IMR-90 (cell line): Measurements from ENCODE around the gene GGTA1. TPM values are rescaled to one million over a fixed set of nuclear protein-coding genes. Genes with fewer than 3 reads are reported as not detected.

ENCODE experiments used
- ATAC-seq: fragments of 200-7000 bp; cut with Tn5 transposase; 2 replicates; pipeline ENCODE4 v1.9.1; 2020; ENCODE audit warnings: low read depth, mild to moderate bottlenecking, moderate library complexity
- BruUV-seq: library from RNA; stranded (reverse); fragments of 400-500 nt; replicated peaks from 2 replicates; lab custom pipeline; 2021; lab: Mats Ljungman, UMichigan
- CTCF ChIA-PET: fragments of 300-600 bp; formaldehyde crosslinking; extraction: SDS; loops from one replicate; lab custom pipeline; 2021; ENCODE audit warnings: antibody characterized with exemption; lab: Yijun Ruan, JAX
- POLR2A ChIA-PET: fragments of 300-600 bp; sonication (Branson Sonifier 250); formaldehyde crosslinking; loops from one replicate; lab custom pipeline; 2022; ENCODE audit warnings: antibody characterized with exemption; ENCODE audit not compliant: unreplicated experiment; lab: Charles Lee
- DNase-seq: peaks from one replicate; pipeline ENCODE4 v3.0.0; 2013
- H2AFZ ChIP-seq: replicated peaks from 2 replicates; pipeline ENCODE3; 2013; ENCODE audit warnings: low read length, mild to moderate bottlenecking; ENCODE audit not compliant: poor library complexity
- H2AK5ac ChIP-seq: 2 replicates; pipeline ENCODE4 v1.6.1; 2013; ENCODE audit warnings: low read depth, low read length, inconsistent platforms
- H2AK9ac ChIP-seq: replicated peaks from 2 replicates; pipeline ENCODE3; 2013; ENCODE audit warnings: mild to moderate bottlenecking, low read depth, low read length, moderate library complexity; ENCODE audit not compliant: poor library complexity
- H2BK120ac ChIP-seq: 2 replicates; pipeline ENCODE4 v1.6.1; 2013; ENCODE audit warnings: low read depth, low read length, inconsistent platforms
- H2BK15ac ChIP-seq: 3 replicates; pipeline ENCODE4 v1.6.1; 2013; ENCODE audit warnings: low read depth, low read length, inconsistent platforms
- H2BK20ac ChIP-seq: 2 replicates; pipeline ENCODE4 v1.6.1; 2013; ENCODE audit warnings: low read depth, mild to moderate bottlenecking, inconsistent platforms, low read length, moderate library complexity
- H2BK5ac ChIP-seq: 2 replicates; pipeline ENCODE4 v1.6.1; 2013; ENCODE audit warnings: mild to moderate bottlenecking, low read depth, low read length, inconsistent platforms; ENCODE audit not compliant: poor library complexity, severe bottlenecking
- H3K14ac ChIP-seq: replicated peaks from 2 replicates; pipeline ENCODE4 v1.6.1; 2013; ENCODE audit warnings: low read depth, low read length, inconsistent platforms
- H3K18ac ChIP-seq: 2 replicates; pipeline ENCODE4 v1.6.1; 2013; ENCODE audit warnings: low read depth, low read length, control low read depth
- H3K23ac ChIP-seq: 2 replicates; pipeline ENCODE4 v1.6.1; 2013; ENCODE audit warnings: low read depth, low read length, inconsistent platforms
- H3K27ac ChIP-seq: 2 replicates; pipeline ENCODE4 v1.5.1; 2013; ENCODE audit warnings: mild to moderate bottlenecking, control low read depth, low read length; ENCODE audit not compliant: insufficient read depth
- H3K27me3 ChIP-seq: 2 replicates; pipeline ENCODE4 v1.6.1; 2013; ENCODE audit warnings: low read length; ENCODE audit not compliant: control insufficient read depth, insufficient read depth
- H3K36me3 ChIP-seq: 2 replicates; pipeline ENCODE4 v1.6.1; 2013; ENCODE audit warnings: low read length, mixed read lengths; ENCODE audit not compliant: control insufficient read depth, insufficient read depth
- H3K4ac ChIP-seq: 2 replicates; pipeline ENCODE4 v1.6.1; 2013; ENCODE audit warnings: low read depth, low read length, inconsistent platforms
- H3K4me1 ChIP-seq: 2 replicates; pipeline ENCODE4 v1.6.1; 2013; ENCODE audit warnings: low read length, mixed read lengths; ENCODE audit not compliant: control insufficient read depth, insufficient read depth
- H3K4me2 ChIP-seq: 2 replicates; pipeline ENCODE4 v1.6.1; 2013; ENCODE audit warnings: low read depth, mild to moderate bottlenecking, control low read depth, low read length, moderate library complexity
- H3K4me3 ChIP-seq: 2 replicates; pipeline ENCODE4 v1.5.1; 2013; ENCODE audit warnings: low read depth, mild to moderate bottlenecking, control low read depth, low read length, moderate library complexity; ENCODE audit not compliant: insufficient read depth
- H3K56ac ChIP-seq: 2 replicates; pipeline ENCODE4 v1.6.1; 2013; ENCODE audit warnings: low read length, inconsistent platforms; ENCODE audit not compliant: insufficient read depth; ENCODE audit errors: extremely low read depth
- H3K79me1 ChIP-seq, 2 experiments: 2 replicates each; pipeline ENCODE4 v1.6.1; 2013; ENCODE audit warnings: low read length in 2 of 2, inconsistent platforms in 1 of 2, low read depth in 1 of 2
- H3K9ac ChIP-seq: 2 replicates; pipeline ENCODE4 v1.6.1; 2013; ENCODE audit warnings: low read depth, low read length, control low read depth
- H3K9me1 ChIP-seq: 2 replicates; pipeline ENCODE4 v1.6.1; 2013; ENCODE audit warnings: low read length, inconsistent platforms; ENCODE audit not compliant: insufficient read depth
- H3K9me3 ChIP-seq: 2 replicates; pipeline ENCODE4 v1.6.1; 2013; ENCODE audit warnings: low read length; ENCODE audit not compliant: control insufficient read depth, insufficient read depth
- H4K20me1 ChIP-seq: 2 replicates; pipeline ENCODE4 v1.6.1; 2013; ENCODE audit warnings: low read length, inconsistent platforms; ENCODE audit not compliant: insufficient read depth
- H4K5ac ChIP-seq: 2 replicates; pipeline ENCODE4 v1.6.1; 2013; ENCODE audit warnings: mild to moderate bottlenecking, low read depth, low read length, control low read depth
- H4K8ac ChIP-seq, 2 experiments: 2 replicates each; pipeline ENCODE4 v1.6.1; 2013; ENCODE audit warnings: low read depth in 2 of 2, low read length in 2 of 2, control low read depth in 1 of 2, inconsistent platforms in 1 of 2
- H4K91ac ChIP-seq: 2 replicates; pipeline ENCODE4 v1.6.1; 2013; ENCODE audit warnings: low read depth, low read length, inconsistent platforms; ENCODE audit not compliant: insufficient read depth
- BHLHE40 ChIP-seq: fragments of 150-350 bp; IDR thresholded peaks from 2 replicates; pipeline ENCODE4 v1.6.1; 2016; ENCODE audit warnings: mild to moderate bottlenecking, low read depth, low read length
- CEBPB ChIP-seq: IDR thresholded peaks from 2 replicates; pipeline ENCODE4 v1.6.1; 2012; ENCODE audit warnings: low read depth, low read length, improper control_type of control experiment
- CHD1 ChIP-seq: IDR thresholded peaks from 2 replicates; pipeline ENCODE4 v1.6.1; 2012; ENCODE audit warnings: low read depth, low read length, improper control_type of control experiment
- CTCF ChIP-seq: conservative IDR thresholded peaks from 2 replicates; pipeline ENCODE4 v1.5.1; 2012; ENCODE audit warnings: mild to moderate bottlenecking, low read depth, low read length, improper control_type of control experiment
- ELK1 ChIP-seq: fragments of 150-350 bp; IDR thresholded peaks from 2 replicates; pipeline ENCODE4 v1.6.1; 2016; ENCODE audit warnings: low read depth, mild to moderate bottlenecking, low read length, moderate library complexity, borderline replicate concordance
- FOS ChIP-seq: fragments of 150-350 bp; IDR thresholded peaks from 2 replicates; pipeline ENCODE4 v1.6.1; 2016; ENCODE audit warnings: low read depth, low read length
- MAFK ChIP-seq: IDR thresholded peaks from 2 replicates; pipeline ENCODE4 v1.6.1; 2012; ENCODE audit warnings: low read depth, low read length, improper control_type of control experiment
- MAZ ChIP-seq: IDR thresholded peaks from 2 replicates; pipeline ENCODE4 v1.6.1; 2012; ENCODE audit warnings: low read depth, mild to moderate bottlenecking, low read length, improper control_type of control experiment, moderate library complexity, borderline replicate concordance
- MXI1 ChIP-seq: IDR thresholded peaks from 2 replicates; pipeline ENCODE4 v1.6.1; 2012; ENCODE audit warnings: low read depth, mild to moderate bottlenecking, low read length, moderate library complexity, borderline replicate concordance
- NFE2L2 ChIP-seq: fragments of 150-350 bp; IDR thresholded peaks from 2 replicates; pipeline ENCODE4 v1.6.1; 2016; ENCODE audit warnings: low read depth, mild to moderate bottlenecking, low read length
- POLR2A ChIP-seq: IDR thresholded peaks from 2 replicates; pipeline ENCODE4 v1.6.1; 2012; ENCODE audit warnings: mild to moderate bottlenecking, low read depth, low read length
- RAD21 ChIP-seq: IDR thresholded peaks from 2 replicates; pipeline ENCODE4 v1.6.1; 2012; ENCODE audit warnings: low read length, improper control_type of control experiment
- RCOR1 ChIP-seq: IDR thresholded peaks from 2 replicates; pipeline ENCODE4 v1.6.1; 2012; ENCODE audit warnings: mild to moderate bottlenecking, low read length, improper control_type of control experiment; ENCODE audit not compliant: insufficient replicate concordance
- RFX5 ChIP-seq: IDR thresholded peaks from 2 replicates; pipeline ENCODE4 v1.8.0; 2012; ENCODE audit warnings: low read depth, mild to moderate bottlenecking, low read length, moderate library complexity
- SMC3 ChIP-seq: fragments of 150-350 bp; IDR thresholded peaks from 2 replicates; pipeline ENCODE4 v1.6.1; 2016; ENCODE audit warnings: low read depth, mild to moderate bottlenecking, antibody characterized with exemption, low read length, moderate library complexity
- USF2 ChIP-seq: fragments of 150-350 bp; IDR thresholded peaks from 2 replicates; pipeline ENCODE4 v1.6.1; 2017; ENCODE audit warnings: mild to moderate bottlenecking, antibody characterized with exemption, low read length, low read depth
- WGBS, 2 experiments: methylation state at CpG; one replicate each; pipeline versions ENCODE4 v1.1.5 to v1.1.7; 2013; ENCODE audit warnings: missing lambda C conversion rate in 2 of 2; ENCODE audit not compliant: insufficient read length in 1 of 2; ENCODE audit errors: extremely low coverage in 2 of 2; 5-methylcytosine and 5-hydroxymethylcytosine counted together
- dilution Hi-C: fragments of 300-500 bp; cut with HindIII; formaldehyde crosslinking; loops from one replicate; pipeline ENCODE4 v1.14.3; 2018; ENCODE audit warnings: low sequenced_read_pairs; ENCODE audit not compliant: unreplicated experiment
- in situ Hi-C: fragments of 300-500 bp; cut with MboI; formaldehyde crosslinking; loops from 3 replicates; pipeline ENCODE4 v1.14.3; 2019; ENCODE audit warnings: low sequenced_read_pairs, inconsistent platforms, mixed read lengths
- intact Hi-C: fragments of 100-400 bp; cut with micrococcal nuclease; formaldehyde crosslinking; loops from 2 replicates; pipeline ENCODE4 v1.10.0; 2022
- polyA plus RNA-seq, 3 experiments: library from polyadenylated mRNA; depleted of rRNA; stranded (reverse); fragments of >200 nt; gene quantifications; 2 replicates each; pipeline ENCODE4 v1.2.3, GENCODE V29; 2012; ENCODE audit warnings: low replicate concordance in 1 of 3
- total RNA-seq: library from RNA; depleted of rRNA; stranded (reverse); fragments of >200 nt; gene quantifications from 2 replicates; pipeline ENCODE4 v1.2.3, GENCODE V29; 2012

GGTA1 gene
- total and polyA plus RNA-seq, 2 of the 4 experiments (the other 2 are of a cell fraction) = not detected

- Histone ChIP-seq H4K5ac (no peak overlapping the region), H3K14ac (no peak overlapping the region), H2AK5ac (no peak overlapping the region), H2BK120ac (no peak overlapping the region), H3K27me3 (peaks cover 26% of the 10 kb centered on the region), H4K91ac (no peak overlapping the region), H3K36me3 (no peaks in the 10 kb centered on the region), H3K4me3 (no peak overlapping the region), H2AFZ (peak overlapping the region; percentile 1), H3K4me1 (no peaks in the 10 kb centered on the region), H2AK9ac (peak overlapping the region; percentile 13), H3K9ac (no peak overlapping the region), H2BK20ac (no peak overlapping the region), H3K79me1 (no peaks in the 10 kb centered on the region), H3K56ac (no peak overlapping the region), H4K8ac (no peak overlapping the region), H3K4me2 (no peak overlapping the region), H3K27ac (no peak overlapping the region), H4K20me1 (no peaks in the 10 kb centered on the region), H3K4ac (no peak overlapping the region), H3K9me1 (no peaks in the 10 kb centered on the region), H2BK5ac (no peak overlapping the region), H3K9me3 (no peaks in the 10 kb centered on the region), H3K18ac (no peak overlapping the region), H2BK15ac (no peak overlapping the region), H3K23ac (no peak overlapping the region)
- intact Hi-C loops = loop anchor here (5.0 kb wide), 1 partner anchor 475 kb away; no protein-coding TSS in a partner anchor
- ATAC-seq = no peak
- ChIA-PET POLR2A (no interaction called here), CTCF (no interaction called here)
- in situ Hi-C loops = no loop called here
- DNase-seq = no peak
- dilution Hi-C loops = no loop called here
- no peak for TF ChIP-seq USF2
- TF ChIP-seq POLR2A = no peak
- TF ChIP-seq CTCF = no peak
- no peak for TF ChIP-seq RAD21
- no peak for TF ChIP-seq BHLHE40
- no peak for TF ChIP-seq MAZ
- no peak for TF ChIP-seq RCOR1
- no peak for TF ChIP-seq NFE2L2
- TF ChIP-seq FOS = no peak
- no peak for TF ChIP-seq ELK1
- no peak for TF ChIP-seq CHD1
- no peak for TF ChIP-seq MXI1
- no peak for TF ChIP-seq SMC3
- no peak for TF ChIP-seq RFX5
- TF ChIP-seq CEBPB = no peak
- no peak for TF ChIP-seq MAFK
- whole genome bisulfite sequencing, 2 experiments = 48% methylated on average over 3 of the region's 5 CpGs; no CpG with 5 or more reads in 1 of the 2 experiments
- no TSS peak for BruUV-seq
Observed at GRCh38 chr9:121537283-121537682, 37.6 kb upstream of the GGTA1 start.
